ENCODE data around the gene SQOR.
A peak's percentile ranks its signal among the peaks of the same experiment; 100 is the strongest.
"Not testable (repeated sequence)": the region's sequence is repeated elsewhere in the genome, so short reads cannot be mapped to it uniquely, and the experiment has no call there.

SQOR gene

DNA sequence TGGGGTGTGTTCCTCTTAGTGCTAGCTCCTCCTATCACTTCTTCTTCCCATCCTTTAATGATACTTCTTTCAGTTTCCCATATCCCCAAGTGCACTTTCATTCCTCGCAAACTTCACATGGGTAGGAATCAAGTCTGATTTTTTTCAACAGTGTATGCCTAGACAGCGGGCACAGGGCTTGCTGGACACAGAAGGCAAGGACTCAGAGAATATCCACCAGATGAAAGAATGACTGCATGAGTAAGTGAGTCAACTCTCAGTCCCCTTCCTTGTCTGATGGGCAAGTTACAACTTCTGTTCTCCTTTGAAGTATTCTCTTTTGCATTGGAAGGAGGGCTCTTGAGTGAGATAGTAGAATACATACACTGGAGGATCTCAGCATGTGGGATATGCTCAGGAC is 3.1 kb upstream of the SQOR start:
- peak; percentile 42 for DNase-seq

DNA sequence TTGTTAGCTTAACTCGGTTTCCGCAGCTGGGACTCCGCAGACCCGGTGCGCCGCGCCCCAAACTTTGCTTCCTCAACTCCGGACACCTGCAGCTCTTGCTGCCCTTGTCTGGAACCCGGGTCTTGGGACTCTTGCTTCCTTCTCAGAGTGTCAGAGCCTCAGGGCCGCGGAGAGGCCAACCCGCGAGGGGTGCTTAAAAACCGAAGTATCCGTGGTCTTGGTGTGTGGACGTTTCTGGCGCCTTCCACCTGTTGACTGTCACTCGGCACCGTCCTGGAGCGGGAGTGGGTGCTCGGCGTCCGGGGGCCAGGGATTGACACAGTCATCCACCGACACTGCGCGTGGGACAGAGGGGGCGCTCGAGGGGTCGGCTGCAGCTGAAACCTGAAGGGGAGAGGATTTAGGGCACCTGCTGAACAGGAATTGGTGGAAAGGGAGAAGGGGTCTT is 386 bp downstream of the SQOR start:
- DNase-seq = no peak

DNA sequence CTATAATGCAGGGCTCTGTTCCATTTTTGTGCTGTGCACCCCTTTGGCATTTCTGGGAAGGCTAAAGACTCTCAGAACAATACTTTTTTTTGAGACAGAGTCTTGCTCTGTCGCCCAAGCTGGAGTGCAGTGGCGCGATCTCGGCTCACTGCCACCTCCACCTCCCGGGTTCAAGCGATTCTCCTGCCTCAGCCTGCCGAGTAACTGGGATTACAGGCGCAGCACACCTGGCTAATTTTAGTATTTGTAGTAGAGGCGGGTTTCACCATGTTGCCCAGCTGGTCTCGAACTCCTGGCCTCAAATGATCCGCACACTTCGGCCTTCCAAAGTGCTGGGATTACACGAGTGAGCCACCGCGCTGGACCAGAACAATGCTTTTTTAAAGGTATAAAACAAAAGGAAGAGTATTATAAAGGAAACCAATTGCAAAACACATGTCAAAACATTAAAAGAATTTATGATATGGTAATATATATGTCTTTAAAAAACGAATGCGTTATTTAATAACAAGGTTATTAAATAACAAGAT is 999 bp downstream of the SQOR start:
- no peak for DNase-seq

DNA sequence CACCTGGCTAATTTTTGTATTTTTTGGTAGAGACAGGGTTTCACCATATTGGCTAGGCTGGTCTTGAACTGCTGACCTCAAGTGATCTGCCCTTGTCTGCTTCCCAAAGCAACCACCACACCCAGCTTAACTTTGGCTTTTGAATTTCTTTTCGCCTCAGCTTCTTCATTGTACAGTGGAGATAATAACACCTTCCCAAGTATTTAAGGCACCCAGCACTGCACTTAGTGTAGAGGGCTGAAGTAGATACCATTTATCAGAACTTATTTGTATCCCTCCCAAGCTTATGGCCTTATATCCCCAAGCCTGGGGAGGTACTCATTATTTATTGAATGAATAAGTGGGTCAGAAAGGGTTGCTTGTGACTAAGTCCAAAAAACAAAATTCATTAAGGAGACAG is 2.3 kb downstream of the SQOR start:
- no peak for DNase-seq

DNA sequence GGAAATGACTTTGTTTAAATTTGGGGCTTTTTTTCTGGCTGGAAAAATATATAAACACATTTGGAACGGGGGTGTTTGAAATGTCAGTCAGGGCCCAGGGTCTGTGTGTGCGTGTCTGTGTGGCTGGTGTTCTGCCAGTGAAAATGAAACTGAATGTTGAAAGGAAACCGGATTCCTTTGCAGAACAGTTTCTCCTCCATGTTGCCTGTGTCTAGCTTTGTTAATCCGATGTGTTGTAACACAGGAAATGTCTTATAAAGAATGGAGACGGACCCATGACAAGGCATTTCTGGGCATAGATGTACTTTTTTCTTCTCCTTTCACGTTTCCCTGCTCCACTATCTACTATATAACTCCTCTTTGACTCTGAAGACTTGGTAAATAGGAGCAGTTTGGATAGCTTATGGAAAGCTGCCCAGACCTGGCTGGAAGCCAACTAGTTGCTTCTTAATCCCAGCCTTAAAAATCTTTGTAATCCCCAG is 2.8 kb downstream of the SQOR start:
- DNase-seq = peak; percentile 85

DNA sequence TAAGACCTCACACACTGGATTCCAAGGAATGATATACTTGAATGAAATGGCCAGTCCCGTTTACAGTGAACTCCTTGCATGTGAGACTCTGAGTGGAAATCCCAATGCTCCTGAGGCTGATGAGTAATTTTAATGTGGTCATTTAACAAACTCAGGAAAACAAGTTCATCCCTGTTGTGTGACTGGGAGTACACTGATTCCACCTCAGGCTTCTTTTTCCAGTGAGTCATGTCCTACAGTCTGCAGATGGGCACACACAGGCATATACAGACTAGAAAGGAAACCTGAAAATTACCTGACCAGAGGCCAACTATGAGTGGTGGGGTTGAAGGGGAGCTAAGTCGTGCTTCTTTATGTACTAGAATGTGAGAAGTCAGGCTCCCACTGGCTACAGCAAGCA is 5.8 kb downstream of the SQOR start:
- peak; percentile 95 for DNase-seq

DNA sequence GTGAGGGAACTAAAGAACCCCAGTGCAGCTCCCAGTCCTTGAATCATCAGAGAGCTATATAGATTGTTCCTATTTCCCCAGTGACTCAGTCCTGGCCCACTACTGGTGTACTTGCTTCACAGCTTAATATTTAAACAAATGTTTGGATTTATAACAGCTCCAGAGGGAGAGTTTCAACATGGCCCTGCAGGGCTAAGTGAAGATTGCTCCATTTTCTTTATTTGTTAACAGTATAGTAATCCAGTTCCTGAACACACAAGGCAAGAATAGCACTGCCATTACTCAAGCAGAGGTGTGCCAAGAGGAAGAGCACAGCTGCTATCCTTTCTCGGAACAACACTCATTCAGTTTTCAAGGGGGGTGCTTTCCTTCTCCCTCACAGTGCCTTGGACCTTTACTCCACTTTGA is 6.5 kb downstream of the SQOR start:
- peak; percentile 84 for DNase-seq

DNA sequence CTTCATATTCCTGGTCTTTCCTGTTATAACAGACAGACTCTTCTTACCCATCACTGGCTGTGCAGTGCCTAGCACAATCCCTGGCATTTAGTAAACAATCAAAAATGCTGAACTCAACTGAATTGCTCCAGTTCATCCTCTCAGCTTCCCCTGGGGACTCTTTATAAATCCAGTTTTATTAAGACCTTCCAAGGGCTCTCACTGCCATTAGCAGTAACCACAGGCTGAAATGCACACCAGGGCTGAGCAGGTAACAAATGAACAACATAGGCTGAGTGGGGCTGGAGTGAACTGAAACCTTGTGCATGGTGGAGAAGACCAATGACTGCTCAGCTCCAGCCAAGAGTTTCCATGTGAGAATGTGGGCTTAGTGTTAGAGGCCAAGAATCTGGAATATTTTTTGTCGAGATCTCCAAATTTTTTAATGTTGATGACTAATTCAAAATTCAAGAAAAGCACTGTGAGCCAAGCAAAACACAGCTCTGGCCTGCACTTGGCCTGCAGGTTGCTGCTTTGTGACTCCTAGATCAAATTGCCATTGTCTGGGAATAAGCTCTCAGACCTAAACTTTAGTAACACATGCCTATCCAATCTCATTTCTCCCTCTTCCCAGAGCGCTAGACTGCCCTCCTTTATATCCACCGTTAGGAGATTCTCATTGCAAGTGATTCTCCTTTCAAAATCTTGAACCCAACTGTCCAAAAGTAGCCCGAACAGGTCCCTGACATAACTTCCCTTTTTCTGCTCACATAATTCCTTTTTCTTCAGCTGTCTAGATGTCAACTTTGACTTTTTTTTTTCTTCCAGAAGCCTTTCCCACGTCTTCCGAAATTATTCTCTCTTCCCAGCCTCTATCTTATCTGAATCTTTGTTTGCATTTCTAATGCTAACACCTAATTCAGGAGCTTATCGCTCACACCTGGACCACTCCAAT is 7.4 kb downstream of the SQOR start:
- DNase-seq = peak; percentile 92

DNA sequence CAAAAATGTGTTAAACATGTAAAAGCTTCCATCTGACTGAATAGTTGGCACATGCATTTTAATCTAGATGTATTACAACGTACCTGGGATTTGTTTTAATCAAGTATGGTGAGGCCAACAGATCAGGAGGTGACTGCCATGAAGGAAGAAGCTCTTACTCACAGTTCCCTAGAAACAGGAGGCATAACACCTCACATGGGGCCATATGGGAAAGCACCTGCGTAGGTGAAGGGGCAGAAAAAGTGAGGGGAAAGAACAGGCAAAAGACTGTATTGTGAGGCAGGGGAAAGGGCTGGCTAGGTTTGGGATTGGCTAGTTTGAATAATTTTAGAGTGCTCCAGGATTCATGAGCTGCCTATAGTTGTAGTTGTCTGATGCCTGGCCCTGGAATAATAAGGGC is 9.6 kb downstream of the SQOR start:
- no peak for DNase-seq

DNA sequence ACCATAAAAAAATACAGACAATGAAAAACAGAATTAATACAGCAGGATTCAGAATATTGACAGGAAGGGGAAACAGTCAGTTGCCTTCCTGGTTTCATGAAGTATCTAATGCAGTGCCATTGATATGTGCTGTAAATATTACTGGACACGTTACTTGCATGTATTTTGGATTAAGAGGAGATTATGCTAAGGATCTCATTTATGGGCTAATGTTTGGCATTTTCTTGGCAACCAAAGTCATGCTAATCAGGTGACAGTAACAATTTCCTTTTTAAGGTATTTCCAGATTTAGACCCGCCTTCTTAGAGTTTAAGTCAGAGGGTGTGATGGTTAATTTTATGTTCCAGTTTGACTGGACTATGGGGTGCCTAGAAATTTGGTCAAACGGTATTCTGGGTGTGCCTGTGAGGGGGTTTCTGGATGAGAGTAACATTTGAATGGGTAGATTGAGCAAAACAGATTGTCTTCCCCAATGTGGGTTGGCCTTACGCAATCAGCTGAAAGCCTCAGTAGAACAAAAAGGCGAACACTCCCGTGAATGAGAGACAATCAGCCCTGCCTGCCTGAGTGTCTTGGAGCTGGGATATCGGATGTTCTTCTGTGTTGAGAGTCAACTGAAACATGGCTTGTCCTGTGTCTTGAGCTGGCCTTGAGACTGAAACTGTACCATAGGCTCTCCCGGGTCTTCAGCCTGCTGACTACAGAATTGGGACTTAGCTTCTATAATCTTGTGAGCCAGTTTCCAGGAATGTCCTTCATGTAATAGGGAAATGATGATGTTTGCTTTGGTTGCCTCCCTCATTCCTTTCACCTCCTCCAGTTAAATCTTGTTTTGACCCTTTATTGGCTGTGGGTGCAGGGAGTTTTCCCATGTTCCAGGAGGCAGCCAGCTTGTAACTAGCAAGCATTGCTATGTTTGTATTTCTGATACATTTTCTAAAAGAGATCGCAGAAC is 10.5 kb downstream of the SQOR start:
- peak; percentile 90 for DNase-seq

DNA sequence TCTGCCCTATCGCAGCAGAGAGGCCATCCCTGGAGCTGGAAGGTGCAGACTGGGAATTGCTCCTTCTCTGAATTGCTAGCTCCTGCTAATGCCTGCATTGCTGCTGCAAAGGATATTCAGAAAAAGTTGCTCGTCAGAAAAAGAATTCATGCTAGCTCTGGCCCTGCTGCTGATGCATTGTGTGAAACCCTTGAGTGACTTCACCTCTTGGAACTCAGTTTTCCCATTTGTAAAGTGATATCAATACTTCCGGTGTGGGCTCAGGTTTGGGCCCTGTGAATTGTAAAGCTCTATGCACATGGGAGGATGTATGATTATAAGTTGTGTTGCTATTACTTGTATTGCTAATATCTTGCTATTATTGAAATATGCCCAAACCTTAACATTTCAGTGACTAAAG is 11.4 kb downstream of the SQOR start:
- DNase-seq = peak; percentile 37

DNA sequence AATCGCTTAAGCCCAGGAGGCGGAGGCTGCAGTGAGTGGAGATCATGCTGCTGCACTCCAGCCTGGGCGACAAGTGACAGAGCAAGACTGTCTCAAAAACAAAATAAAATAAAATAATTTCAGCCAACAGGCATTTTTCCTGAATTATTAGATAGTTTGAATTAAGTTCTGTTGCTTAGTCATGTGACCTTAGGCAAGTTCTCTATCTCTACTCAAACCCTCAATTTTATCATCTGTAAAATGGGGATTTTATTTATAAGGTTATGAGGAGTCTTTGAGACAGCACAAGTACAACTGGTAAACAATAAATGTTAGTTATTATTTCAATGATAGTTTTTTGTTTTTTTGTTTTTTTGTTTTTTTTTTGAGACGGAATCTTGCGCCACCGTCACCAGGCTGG is 13.0 kb downstream of the SQOR start:
- DNase-seq = no peak

DNA sequence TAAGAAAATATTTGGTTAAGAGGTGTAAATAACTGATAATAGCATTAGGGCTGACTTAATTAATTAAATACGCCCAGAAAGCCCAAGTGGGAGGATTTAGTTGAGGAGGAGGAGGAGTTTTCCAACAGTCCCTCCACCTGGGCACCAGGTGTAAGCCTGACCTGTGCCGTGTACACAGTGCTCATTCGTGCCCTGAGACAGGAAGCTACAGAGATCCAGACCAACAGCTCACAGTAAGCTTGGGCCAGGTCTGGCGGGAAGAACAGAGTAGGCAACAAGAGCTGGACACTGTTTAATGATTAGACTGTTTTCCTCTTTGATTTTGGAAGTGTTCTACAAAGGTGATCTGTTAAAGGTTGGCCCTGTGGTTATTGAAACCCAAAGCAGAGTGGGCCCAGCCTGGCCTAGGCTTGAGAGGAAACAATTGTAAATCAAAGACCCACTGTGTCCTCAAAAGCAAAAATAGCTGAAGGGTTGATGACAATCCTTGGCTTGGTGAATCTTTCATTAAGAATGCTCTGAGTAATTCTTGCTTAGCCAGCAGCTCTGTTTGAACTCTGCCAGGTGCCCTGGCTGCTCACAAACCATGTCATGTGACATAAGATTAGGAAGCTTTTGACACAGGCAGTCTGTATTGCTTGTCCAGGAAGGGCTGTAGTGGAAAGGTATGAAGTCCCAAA is 13.8 kb downstream of the SQOR start:
- peak; percentile 48 for DNase-seq

DNA sequence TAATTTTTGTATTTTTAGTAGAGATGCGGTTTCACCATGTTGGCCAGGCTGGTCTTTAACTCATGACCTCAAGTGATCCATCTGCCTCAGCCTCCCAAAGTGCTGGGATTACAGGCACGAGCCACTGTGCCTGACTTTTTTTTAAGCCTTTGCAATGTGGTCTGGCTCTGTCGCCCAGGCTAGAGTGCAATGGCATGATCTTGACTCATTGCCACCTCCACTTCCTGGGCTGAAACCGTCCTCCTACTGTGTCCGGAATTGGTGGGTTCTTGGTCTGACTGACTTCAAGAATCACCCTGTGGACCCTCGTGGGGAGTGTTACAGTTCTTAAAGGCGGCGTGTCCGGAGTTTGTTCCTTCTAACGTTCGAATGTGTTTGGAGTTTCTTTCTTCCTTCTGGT is 15.2 kb downstream of the SQOR start:
- not testable (repeated sequence) for DNase-seq

DNA sequence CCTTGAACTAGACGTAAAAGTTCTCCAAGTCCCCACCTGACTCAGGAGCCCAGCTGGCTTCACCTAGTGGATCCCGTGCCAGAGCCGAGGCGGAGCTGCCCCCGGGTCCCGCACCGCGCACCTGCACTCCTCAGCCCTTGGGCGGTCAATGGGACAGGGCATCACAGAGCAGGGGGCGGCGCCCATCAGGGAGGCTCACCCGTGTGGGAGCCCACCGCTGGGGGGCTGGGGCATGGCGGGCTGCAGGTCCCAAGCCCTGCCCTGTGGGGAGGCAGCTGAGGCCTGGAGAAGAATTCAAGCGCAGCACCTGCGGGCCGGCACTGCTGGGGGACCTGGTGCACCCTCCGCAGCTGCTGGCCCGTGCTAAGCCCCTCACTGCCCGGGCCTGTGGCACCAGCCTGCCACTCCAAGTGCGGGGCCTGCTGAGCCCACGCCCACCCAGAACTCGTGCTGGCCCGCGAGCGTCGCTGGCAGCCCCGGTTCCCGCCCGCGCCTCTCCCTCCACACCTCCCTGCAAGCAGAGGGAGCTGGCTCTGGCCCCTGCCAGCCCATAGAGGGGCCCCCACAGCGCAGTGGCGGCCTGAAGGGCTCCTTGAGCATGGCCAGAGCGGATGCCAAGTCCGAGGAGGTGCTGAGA is 16.2 kb downstream of the SQOR start:
- DNase-seq = no peak

DNA sequence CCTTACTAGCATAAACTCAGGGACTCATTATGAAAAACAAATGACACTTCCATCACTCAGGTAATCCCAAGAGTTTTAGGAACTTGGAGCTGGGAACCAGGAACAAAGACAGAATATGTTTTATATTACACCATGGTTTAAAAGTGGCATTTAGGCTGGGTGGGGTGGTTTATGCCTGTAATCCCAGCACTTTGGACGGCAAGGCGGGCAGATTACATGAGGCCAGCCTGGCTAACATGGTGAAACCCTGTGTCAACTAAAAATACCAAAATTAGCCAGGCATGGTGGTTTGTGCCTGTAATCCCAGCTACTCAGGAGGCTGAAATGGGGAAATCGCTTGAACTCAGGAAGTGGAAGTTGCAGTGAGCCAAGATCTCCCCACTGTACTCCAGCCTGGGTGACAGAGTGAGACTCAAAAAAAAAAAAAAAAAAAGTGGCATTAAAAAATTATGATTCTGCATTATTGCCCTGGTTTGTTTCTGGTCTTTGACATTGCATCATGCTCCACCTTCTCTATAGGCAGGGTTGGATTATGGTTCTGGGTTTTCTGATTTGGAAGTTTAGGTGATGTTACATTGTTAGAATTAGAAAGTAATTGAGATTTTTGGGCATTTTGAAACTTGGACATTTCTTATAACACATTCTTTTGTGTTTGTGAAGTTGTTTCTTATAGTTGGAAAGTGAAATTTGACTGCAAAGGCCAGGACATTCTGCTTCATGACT is 19.0 kb downstream of the SQOR start:
- DNase-seq = no peak

DNA sequence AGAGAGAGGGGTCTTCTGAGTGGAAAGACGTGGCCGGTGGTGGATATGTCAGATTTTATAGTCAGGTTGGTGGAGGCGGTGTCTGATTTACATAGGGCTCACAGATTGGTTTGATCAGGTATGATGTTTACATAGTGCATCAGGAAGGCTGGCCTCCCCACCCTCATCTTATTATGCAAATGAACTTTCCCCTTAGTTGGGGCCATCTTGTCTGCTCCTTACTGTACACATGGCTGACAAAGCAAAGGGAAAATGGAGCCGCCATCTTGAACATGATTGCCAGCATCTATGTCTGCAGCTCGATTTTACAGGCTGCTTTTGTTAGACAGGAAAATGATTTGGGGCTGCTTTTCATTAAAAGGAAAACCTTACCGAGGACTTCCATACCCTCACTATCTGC is 19.9 kb downstream of the SQOR start:
- DNase-seq = no peak

DNA sequence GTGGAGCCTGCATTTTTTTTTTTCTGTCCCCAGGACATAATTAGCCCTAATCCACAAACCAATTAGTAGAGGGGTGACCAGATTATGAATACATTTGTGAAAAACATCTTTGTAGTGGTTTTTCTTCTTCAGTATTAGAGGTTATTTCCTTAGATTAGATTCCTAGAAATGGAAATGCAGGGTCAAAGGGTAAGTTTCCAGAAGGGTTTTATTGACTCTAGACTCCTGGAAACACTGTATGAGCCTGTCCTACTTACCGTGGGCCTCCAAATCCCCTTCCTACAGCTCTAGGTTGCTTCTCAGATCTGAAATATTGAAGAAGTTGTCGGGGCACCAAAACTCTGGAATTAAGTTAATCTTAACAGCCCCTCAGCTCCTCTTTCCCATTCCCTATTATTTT is 22.4 kb downstream of the SQOR start:
- DNase-seq = no peak

DNA sequence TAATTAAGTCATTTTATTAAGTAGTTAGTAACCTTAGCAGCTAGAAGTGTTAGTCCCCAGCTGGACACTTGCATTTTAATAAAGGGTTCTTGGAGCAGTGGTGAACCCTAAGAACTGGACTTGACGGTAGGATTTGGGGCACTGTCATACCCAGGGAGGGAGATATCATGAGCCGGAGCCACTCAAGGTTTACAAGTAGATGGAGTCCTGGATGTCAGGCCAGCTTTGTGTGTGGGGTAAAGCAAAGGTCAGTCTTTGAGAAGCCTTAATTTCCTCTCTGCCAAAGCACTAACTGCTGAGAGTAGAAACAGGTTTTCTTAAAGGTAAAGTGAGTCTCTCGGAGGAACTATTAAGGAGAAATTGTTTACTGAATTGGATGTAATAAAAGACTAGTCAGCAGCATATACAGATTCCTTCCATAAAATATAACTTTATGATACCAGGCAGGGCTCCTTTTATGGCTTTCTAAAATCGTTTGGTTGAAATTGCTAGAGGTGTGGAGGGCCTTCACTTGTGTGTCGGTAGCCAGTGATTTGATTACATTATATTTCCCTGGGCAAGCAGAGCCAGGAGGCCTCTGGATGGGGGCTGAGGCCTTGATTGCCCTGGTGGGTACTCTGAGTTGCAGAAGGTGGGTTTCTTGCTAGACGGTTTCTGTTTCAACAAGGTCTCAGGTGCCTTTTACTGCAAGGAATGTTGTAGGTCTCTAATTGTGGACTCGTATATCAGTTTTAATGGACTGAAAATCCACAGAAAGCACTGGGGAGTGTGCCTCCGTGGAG is 23.1 kb downstream of the SQOR start:
- DNase-seq = no peak

DNA sequence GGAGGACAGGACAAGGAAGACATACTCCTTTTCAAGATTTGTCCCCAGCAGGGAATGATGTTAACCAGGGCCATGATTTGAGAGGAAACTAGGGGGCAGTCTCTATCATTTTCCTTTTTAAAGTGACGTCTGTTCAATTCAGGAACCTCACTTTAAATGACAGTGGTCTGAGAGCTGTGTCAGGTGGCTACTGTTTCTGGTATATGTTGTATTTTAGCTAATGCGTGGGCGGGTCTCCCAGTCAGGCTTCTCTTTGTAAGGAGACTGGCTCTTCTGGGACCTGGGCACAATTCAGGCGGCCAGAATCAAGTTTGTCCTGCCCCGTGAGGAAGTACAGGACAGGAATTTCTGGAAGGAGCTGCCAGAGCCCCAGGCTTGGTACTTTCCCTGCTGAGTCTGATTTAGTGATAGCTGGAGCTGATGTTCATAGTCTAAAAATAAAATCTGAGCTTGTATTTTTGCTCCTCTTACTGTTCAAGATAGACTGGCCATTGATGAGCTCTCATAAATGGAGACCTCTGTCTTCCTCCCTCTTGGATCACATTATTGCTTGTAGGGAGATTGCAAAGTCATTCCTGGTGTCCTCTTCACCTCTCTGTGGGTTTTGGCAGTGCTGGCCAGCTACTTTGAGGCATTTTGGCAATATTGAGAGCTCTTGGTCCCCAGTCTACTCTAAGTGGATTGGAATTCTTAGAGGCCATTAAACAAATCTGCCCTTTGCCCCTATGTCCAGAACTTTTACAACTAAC is 25.6 kb downstream of the SQOR start:
- DNase-seq = no peak

Data from fibroblast of skin of back (primary cell).